Esophagus squamous epithelium (tissue), 4 donors: Measurements from ENCODE around the gene HS1BP3.

Source experiments
- CTCF ChIP-seq, 6 experiments: fragments of 450-650 bp in 4 of 6; fragments of 200-600 bp in 2 of 6; sonication (generic) in 2 of 6; IDR thresholded peaks; one replicate each; pipeline ENCODE4 v1.5.1; 2016 to 2019; ENCODE audit warnings: antibody characterized with exemption in 6 of 6, mild to moderate bottlenecking in 4 of 6, moderate library complexity in 4 of 6
- POLR2A ChIP-seq, 4 donors: fragments of 450-650 bp; IDR thresholded peaks; one replicate each; pipeline ENCODE4 v1.6.1; 2017; ENCODE audit warnings: antibody characterized with exemption in 4 of 4, mild to moderate bottlenecking in 4 of 4, moderate library complexity in 3 of 4

GRCh38 chr2:20611844-20612356, 39.0 kb downstream of the HS1BP3 start:
- TF ChIP-seq CTCF (IDR thresholded peaks at IDR 0.05) (no peak), POLR2A (IDR thresholded peaks at IDR 0.05) (no peak)
